MCF 10A (cell line): ENCODE data around the gene GIPC1. TPM values are rescaled to one million over a fixed set of nuclear protein-coding genes. Genes with fewer than 3 reads are reported as not detected.
"Not testable (repeated sequence)": the region's sequence is repeated elsewhere in the genome, so short reads cannot be mapped to it uniquely, and the experiment has no call there.

Source experiments
- BruUV-seq: library from RNA; stranded (reverse); fragments of 400-500 nt; replicated peaks from 2 replicates; lab custom pipeline; 2021; lab: Mats Ljungman, UMichigan
- CTCF ChIA-PET: fragments of 300-600 bp; sonication (Branson Sonifier 250); formaldehyde crosslinking; extraction: SDS; loops from one replicate; lab custom pipeline; 2021; ENCODE audit warnings: antibody characterized with exemption, inconsistent platforms; lab: Yijun Ruan, JAX
- POLR2A ChIA-PET: fragments of 300-600, 350-650 bp; sonication (Branson Sonifier 250); formaldehyde crosslinking; extraction: SDS; loops from one replicate; lab custom pipeline; 2020; ENCODE audit warnings: antibody characterized with exemption, inconsistent platforms; lab: Yijun Ruan, JAX
- DNase-seq: peaks from one replicate; pipeline ENCODE4 v3.0.0-alpha.2; 2018; ENCODE audit not compliant: unreplicated experiment
- H3K27ac Mint-ChIP-seq: one replicate; pipeline ENCODE4 v1.8.0; 2022; ENCODE audit warnings: mild to moderate bottlenecking, low read depth, mixed read lengths; ENCODE audit not compliant: unreplicated experiment
- H3K27me3 Mint-ChIP-seq: one replicate; pipeline ENCODE4 v1.8.0; 2022; ENCODE audit warnings: mixed read lengths; ENCODE audit not compliant: insufficient read depth, unreplicated experiment
- H3K36me3 Mint-ChIP-seq: one replicate; pipeline ENCODE4 v1.8.0; 2022; ENCODE audit warnings: mild to moderate bottlenecking, moderate library complexity, mixed read lengths; ENCODE audit not compliant: insufficient read depth, unreplicated experiment
- H3K4me1 Mint-ChIP-seq: one replicate; pipeline ENCODE4 v1.8.0; 2022; ENCODE audit warnings: mixed read lengths; ENCODE audit not compliant: insufficient read depth, unreplicated experiment
- H3K4me3 Mint-ChIP-seq: one replicate; pipeline ENCODE4 v1.8.0; 2022; ENCODE audit warnings: mild to moderate bottlenecking, moderate library complexity, mixed read lengths; ENCODE audit not compliant: unreplicated experiment
- H3K9me3 Mint-ChIP-seq: one replicate; pipeline ENCODE4 v1.8.0; 2022; ENCODE audit warnings: mixed read lengths; ENCODE audit not compliant: unreplicated experiment
- intact Hi-C: fragments of 100-400 bp; cut with micrococcal nuclease; formaldehyde crosslinking; loops from 2 replicates; pipeline ENCODE4 v1.14.1; 2022
- total RNA-seq: library from RNA; stranded (reverse); gene quantifications from 2 replicates; pipeline ENCODE4 v1.2.3, GENCODE V29; 2022
- TF ChIP-seq, protein P1 (sequence below): fragments of 200-600 bp; IDR thresholded peaks from one replicate; pipeline ENCODE4 v1.8.0; 2022; ENCODE audit warnings: antibody characterized with exemption, mild to moderate bottlenecking; ENCODE audit not compliant: unreplicated experiment

The GIPC1 gene
- total RNA-seq, 1 experiment from 2014 or later: 108 TPM

DNA sequence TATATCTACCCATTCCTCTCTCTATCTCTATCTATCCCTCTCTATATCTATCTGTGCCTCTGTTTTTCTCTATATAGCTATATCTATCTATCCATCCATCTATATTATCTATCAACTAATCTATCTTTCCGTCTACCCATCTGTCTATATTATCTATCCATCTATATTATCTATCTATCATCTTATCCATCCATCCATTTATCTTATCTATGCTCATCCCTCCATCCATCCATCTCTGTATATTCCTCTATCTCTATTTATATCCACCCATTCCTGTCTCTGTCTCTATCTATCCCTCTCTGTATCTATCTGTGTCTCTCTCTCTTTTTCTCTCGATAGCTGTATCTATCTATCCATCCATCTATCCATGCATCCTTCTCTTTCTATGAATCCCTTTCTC lies 35.0 kb downstream of the GIPC1 start:
- no peaks in the 10 kb centered on the region for H3K4me1 Mint-ChIP-seq
- H3K27me3 Mint-ChIP-seq: no peaks in the 10 kb centered on the region
- DNase-seq: no peak
- TF ChIP-seq, protein P1, sequence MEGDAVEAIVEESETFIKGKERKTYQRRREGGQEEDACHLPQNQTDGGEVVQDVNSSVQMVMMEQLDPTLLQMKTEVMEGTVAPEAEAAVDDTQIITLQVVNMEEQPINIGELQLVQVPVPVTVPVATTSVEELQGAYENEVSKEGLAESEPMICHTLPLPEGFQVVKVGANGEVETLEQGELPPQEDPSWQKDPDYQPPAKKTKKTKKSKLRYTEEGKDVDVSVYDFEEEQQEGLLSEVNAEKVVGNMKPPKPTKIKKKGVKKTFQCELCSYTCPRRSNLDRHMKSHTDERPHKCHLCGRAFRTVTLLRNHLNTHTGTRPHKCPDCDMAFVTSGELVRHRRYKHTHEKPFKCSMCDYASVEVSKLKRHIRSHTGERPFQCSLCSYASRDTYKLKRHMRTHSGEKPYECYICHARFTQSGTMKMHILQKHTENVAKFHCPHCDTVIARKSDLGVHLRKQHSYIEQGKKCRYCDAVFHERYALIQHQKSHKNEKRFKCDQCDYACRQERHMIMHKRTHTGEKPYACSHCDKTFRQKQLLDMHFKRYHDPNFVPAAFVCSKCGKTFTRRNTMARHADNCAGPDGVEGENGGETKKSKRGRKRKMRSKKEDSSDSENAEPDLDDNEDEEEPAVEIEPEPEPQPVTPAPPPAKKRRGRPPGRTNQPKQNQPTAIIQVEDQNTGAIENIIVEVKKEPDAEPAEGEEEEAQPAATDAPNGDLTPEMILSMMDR: no peak
- peaks cover 44% of the 10 kb centered on the region for H3K36me3 Mint-ChIP-seq
- no peak overlapping the region for H3K4me3 Mint-ChIP-seq
- no peaks in the 10 kb centered on the region for H3K9me3 Mint-ChIP-seq
- POLR2A ChIA-PET: no interaction called here
- intact Hi-C loops: no loop called here
- no peak overlapping the region for H3K27ac Mint-ChIP-seq
- BruUV-seq: no TSS peak
- CTCF ChIA-PET: no interaction called here

DNA sequence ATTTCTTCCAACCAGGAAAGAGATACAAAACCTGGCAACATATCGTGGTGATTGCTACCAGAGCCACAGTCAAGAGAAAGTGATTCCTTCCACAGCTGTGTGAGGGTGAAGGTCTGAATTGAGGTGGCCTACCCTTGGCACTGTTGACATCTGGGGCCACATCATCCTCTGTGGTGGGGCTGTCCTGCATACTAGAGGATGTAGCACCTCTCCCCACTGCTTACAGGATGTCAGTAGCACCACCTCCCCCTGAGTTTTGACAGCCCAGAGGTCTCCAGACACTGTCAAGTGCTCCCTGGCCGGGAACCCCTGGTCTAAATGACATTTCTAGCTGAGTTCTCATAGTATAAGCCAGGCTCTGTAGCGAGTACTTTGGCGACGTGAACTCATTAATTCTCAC lies 36.2 kb downstream of the GIPC1 start:
- Mint-ChIP-seq H3K9me3 (no peaks in the 10 kb centered on the region), H3K27ac (no peak overlapping the region), H3K4me3 (no peak overlapping the region), H3K36me3 (peaks cover 55% of the 10 kb centered on the region), H3K4me1 (no peaks in the 10 kb centered on the region), H3K27me3 (no peaks in the 10 kb centered on the region)
- TF ChIP-seq, protein P1: no peak
- BruUV-seq: no TSS peak
- no peak for DNase-seq
- POLR2A ChIA-PET: no interaction called here
- intact Hi-C loops: no loop called here
- CTCF ChIA-PET: interaction anchor here (0.6 to 1.4 kb wide), 3 partner anchors 8 to 323 kb away, joined by 3 to 4 read pairs (median 4); partner anchors contain the start of gene ASF1B

DNA sequence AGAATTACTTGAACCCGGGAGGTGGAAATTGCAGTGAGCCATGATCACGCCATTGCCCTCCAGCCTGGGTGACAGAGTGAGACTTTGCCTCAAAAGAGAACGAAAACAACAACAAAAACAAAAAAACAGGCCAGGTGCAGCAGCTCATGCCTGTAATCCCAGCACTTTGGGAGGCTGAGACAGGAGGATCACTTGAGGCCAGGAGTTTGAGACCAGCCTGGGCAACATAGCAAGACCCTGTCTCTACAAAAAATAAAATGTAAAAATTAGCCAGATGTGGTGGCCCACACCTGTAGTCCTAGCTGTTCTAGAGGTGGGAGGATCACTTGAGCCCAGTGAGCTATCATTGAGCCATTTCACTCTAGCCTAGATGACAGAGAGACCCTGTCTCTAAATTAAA lies 43.6 kb downstream of the GIPC1 start:
- H3K9me3 Mint-ChIP-seq, BruUV-seq, H3K4me3 Mint-ChIP-seq, H3K4me1 Mint-ChIP-seq, H3K27ac Mint-ChIP-seq, DNase-seq, intact Hi-C loops, H3K27me3 Mint-ChIP-seq: not testable (repeated sequence)
- POLR2A ChIA-PET: interaction anchor here (0.7 kb wide), 1 partner anchor 11 kb away, joined by 3 read pairs; no protein-coding TSS in a partner anchor
- CTCF ChIA-PET: interaction anchor here (0.7 kb wide), 1 partner anchor 1506 kb away, joined by 3 read pairs; the partner anchor contains the start of gene RAD23A
- H3K36me3 Mint-ChIP-seq: peaks cover 79% of the 10 kb centered on the region

DNA sequence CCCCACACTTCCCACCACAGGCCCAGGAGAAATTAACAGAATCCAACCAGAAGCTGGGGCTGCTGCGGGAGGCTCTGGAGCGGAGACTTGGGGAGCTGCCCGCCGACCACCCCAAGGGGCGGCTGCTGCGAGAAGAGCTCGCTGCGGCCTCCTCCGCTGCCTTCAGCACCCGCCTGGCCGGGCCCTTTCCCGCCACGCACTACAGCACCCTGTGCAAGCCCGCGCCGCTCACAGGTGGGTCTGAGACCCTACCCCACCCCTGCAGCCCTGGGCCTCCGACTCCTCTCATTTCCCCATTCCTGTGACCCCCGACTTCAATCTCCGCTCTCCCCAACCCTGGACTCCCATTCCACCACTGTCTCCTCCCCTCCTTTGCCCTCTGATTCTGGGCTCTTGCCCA lies 45.1 kb downstream of the GIPC1 start:
- CTCF ChIA-PET: no interaction called here
- no TSS peak for BruUV-seq

More for the DNA sequence above, 45.1 kb downstream of the GIPC1 start:
- no peaks in the 10 kb centered on the region for H3K9me3 Mint-ChIP-seq
- no peaks in the 10 kb centered on the region for H3K27me3 Mint-ChIP-seq
- no peak overlapping the region for H3K27ac Mint-ChIP-seq
- TF ChIP-seq, protein P1: no peak
- POLR2A ChIA-PET: interaction anchor here (0.6 kb wide), 1 partner anchor 14 kb away, joined by 5 read pairs; no protein-coding TSS in a partner anchor
- peaks cover 82% of the 10 kb centered on the region for H3K36me3 Mint-ChIP-seq
- no peak overlapping the region for H3K4me3 Mint-ChIP-seq
- no peak for DNase-seq
- intact Hi-C loops: no loop called here
- peaks cover 6% of the 10 kb centered on the region for H3K4me1 Mint-ChIP-seq
